CD8-positive, alpha-beta memory T cell (primary cell): ENCODE measurements around the gene PPP1R16B. TPM values are rescaled to one million over a fixed set of nuclear protein-coding genes. Genes with fewer than 3 reads are reported as not detected.
A peak's percentile ranks its signal among the peaks of the same experiment; 100 is the strongest.

Experiments used
- CTCF ChIA-PET: fragments of 350-600 bp; sonication (Branson Sonifier 250); formaldehyde crosslinking; loops from one replicate; lab custom pipeline; 2021; ENCODE audit warnings: antibody characterized with exemption; lab: Charles Lee
- POLR2A ChIA-PET: fragments of 350-600 bp; sonication (Branson Sonifier 250); formaldehyde crosslinking; loops from one replicate; lab custom pipeline; 2021; ENCODE audit warnings: antibody characterized with exemption; lab: Charles Lee
- DNase-seq, 5 donors: peaks; one replicate each; pipeline versions ENCODE4 v3.0.0 to v3.0.0-alpha.2; 2020 to 2022; ENCODE audit warnings: mixed read lengths in 1 of 5
- H3K27ac ChIP-seq: one replicate; pipeline ENCODE4 v1.7.0; 2013; ENCODE audit warnings: low read depth, mild to moderate bottlenecking, low read length, moderate library complexity
- H3K27me3 ChIP-seq: 2 replicates; pipeline ENCODE4 v1.7.0; 2013; ENCODE audit warnings: low read length, mild to moderate bottlenecking; ENCODE audit not compliant: insufficient read depth, poor library complexity, severe bottlenecking
- H3K36me3 ChIP-seq: 2 replicates; pipeline ENCODE4 v1.7.0; 2013; ENCODE audit warnings: mild to moderate bottlenecking, low read length, moderate library complexity; ENCODE audit not compliant: insufficient read depth
- H3K4me1 ChIP-seq: 2 replicates; pipeline ENCODE4 v1.7.0; 2013; ENCODE audit warnings: mild to moderate bottlenecking, low read length, moderate library complexity; ENCODE audit not compliant: insufficient read depth
- H3K4me3 ChIP-seq: 2 replicates; pipeline ENCODE4 v1.7.0; 2013; ENCODE audit warnings: mild to moderate bottlenecking, low read length
- H3K9me3 ChIP-seq: 2 replicates; pipeline ENCODE4 v1.7.0; 2013; ENCODE audit warnings: mild to moderate bottlenecking, low read length
- H3K27ac Mint-ChIP-seq, 8 donors: one replicate each; pipeline ENCODE4 v1.8.0; 2020 to 2021; ENCODE audit warnings: mixed read lengths in 8 of 8, mild to moderate bottlenecking in 6 of 8, inconsistent platforms in 3 of 8, moderate library complexity in 3 of 8
- H3K27me3 Mint-ChIP-seq, 2 donors: one replicate each; pipeline ENCODE4 v1.8.0; 2020 to 2021; ENCODE audit warnings: mixed read lengths in 2 of 2, mild to moderate bottlenecking in 1 of 2, moderate library complexity in 1 of 2
- H3K36me3 Mint-ChIP-seq, 3 donors: one replicate each; pipeline ENCODE4 v1.8.0; 2020 to 2021; ENCODE audit warnings: mixed read lengths in 3 of 3, inconsistent platforms in 1 of 3, mild to moderate bottlenecking in 1 of 3
- H3K4me1 Mint-ChIP-seq, 3 donors: one replicate each; pipeline ENCODE4 v1.8.0; 2020 to 2021; ENCODE audit warnings: mixed read lengths in 3 of 3, inconsistent platforms in 1 of 3, mild to moderate bottlenecking in 1 of 3
- H3K4me3 Mint-ChIP-seq, 7 donors: one replicate each; pipeline ENCODE4 v1.8.0; 2020 to 2021; ENCODE audit warnings: mixed read lengths in 7 of 7, mild to moderate bottlenecking in 6 of 7, moderate library complexity in 4 of 7, inconsistent platforms in 2 of 7
- H3K9me3 Mint-ChIP-seq, 5 donors: one replicate each; pipeline ENCODE4 v1.8.0; 2020 to 2022; ENCODE audit warnings: mixed read lengths in 5 of 5, mild to moderate bottlenecking in 3 of 5, moderate library complexity in 2 of 5, inconsistent platforms in 1 of 5
- polyA plus RNA-seq: library from polyadenylated mRNA; unstranded; fragments of 300-500 nt; fragmentation: Illumina TruSeq; gene quantifications from one replicate; pipeline ENCODE4 v1.2.3, GENCODE V29; 2021
- total RNA-seq, 2 experiments: library from RNA; stranded (reverse); gene quantifications; one replicate each; pipeline ENCODE4 v1.2.3, GENCODE V29; 2021

PPP1R16B gene
- total and polyA plus RNA-seq, 3 experiments from 2014 or later = 40.2 to 171 (median 167) TPM

DNA sequence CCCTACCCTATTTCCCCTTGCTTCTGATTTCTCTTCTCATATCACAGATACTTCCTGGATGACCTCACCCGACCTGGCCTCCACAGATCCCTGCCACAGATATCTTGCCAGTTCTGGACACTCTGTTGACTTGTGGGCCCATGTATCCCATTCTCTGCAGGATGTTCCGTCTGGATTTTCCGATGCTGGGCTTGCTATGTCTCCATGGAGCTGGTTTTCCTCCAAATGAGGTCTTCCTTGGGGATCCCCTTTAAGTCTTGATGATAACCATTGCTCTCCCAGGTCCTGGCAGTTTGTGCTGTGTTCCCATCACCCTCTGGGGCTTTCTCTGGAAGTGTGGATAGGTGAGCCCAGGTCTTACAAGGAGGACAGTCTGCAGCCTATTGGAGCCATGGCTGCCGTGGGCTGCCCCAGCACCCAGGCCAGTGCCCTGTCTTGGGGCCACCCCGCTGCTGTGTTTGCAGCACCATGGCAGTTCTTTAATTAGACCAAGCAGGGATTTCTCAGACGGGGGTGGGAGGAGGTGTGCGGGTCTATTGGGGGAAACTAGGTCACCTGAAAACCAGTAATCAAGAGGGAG lies 23.9 kb downstream of the PPP1R16B start:
- Mint-ChIP-seq H3K36me3 (peaks cover 0 to 87% (median 18%) of the 10 kb centered on the region in 3 donors), H3K4me3 (peak overlapping the region in 2 of 7 donors; percentile 20 to 36)

DNA sequence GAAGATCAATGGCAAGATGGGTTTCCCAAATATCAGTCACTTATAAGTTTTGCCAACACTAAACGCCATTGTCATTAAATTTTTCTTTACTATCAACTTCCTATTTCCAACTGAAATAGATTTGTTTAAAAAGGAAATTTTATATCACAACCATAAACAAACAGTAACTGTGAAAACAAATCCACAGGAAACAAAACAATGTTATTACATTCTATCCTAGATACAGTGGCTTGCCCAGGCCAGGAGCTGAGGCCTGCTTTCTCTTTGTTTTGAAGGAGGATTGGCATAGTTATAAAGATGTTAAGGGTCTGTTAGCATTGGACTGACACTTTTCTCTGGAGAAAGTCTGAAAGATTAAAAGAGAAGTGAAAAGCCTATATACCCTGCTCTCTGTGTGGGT lies 24.9 kb downstream of the PPP1R16B start:
- Histone ChIP-seq H3K4me1 (peaks cover 59% of the 10 kb centered on the region), H3K36me3 (peaks cover 4% of the 10 kb centered on the region), H3K4me3 (no peak overlapping the region), H3K27me3 (no peaks in the 10 kb centered on the region), H3K9me3 (no peaks in the 10 kb centered on the region), H3K27ac (no peak overlapping the region)
- POLR2A ChIA-PET = no interaction called here
- peaks cover 0 to 82% (median 14%) of the 10 kb centered on the region in 3 donors for H3K36me3 Mint-ChIP-seq
- peak overlapping the region in 1 of 7 donors; percentile 14 for H3K4me3 Mint-ChIP-seq
- H3K4me1 Mint-ChIP-seq = peaks cover 71 to 97% (median 90%) of the 10 kb centered on the region in 3 donors
- CTCF ChIA-PET = interaction anchor here (1.5 kb wide), 1 partner anchor 24 kb away, joined by 3 read pairs; no protein-coding TSS in a partner anchor
- peak overlapping the region in 7 of 8 donors; percentile 47 to 90 (median 81) for H3K27ac Mint-ChIP-seq
- no peaks in the 10 kb centered on the region for H3K27me3 Mint-ChIP-seq
- no peaks in the 10 kb centered on the region for H3K9me3 Mint-ChIP-seq
- no peak for DNase-seq

More for the DNA sequence above, 23.9 kb downstream of the PPP1R16B start:
- Histone ChIP-seq H3K9me3 (no peaks in the 10 kb centered on the region), H3K27ac (no peak overlapping the region), H3K4me3 (no peak overlapping the region), H3K27me3 (no peaks in the 10 kb centered on the region), H3K36me3 (peaks cover 4% of the 10 kb centered on the region), H3K4me1 (peaks cover 59% of the 10 kb centered on the region)
- H3K4me1 Mint-ChIP-seq = peaks cover 78 to 100% (median 94%) of the 10 kb centered on the region in 3 donors
- DNase-seq = no peak
- peak overlapping the region; percentile 0 to 90 (median 76) for H3K27ac Mint-ChIP-seq
- ChIA-PET POLR2A (no interaction called here), CTCF (interaction anchor here (1.6 kb wide), 1 partner anchor 11 kb away, joined by 3 read pairs; no protein-coding TSS in a partner anchor)
- no peaks in the 10 kb centered on the region for H3K27me3 Mint-ChIP-seq
- H3K9me3 Mint-ChIP-seq = no peaks in the 10 kb centered on the region

DNA sequence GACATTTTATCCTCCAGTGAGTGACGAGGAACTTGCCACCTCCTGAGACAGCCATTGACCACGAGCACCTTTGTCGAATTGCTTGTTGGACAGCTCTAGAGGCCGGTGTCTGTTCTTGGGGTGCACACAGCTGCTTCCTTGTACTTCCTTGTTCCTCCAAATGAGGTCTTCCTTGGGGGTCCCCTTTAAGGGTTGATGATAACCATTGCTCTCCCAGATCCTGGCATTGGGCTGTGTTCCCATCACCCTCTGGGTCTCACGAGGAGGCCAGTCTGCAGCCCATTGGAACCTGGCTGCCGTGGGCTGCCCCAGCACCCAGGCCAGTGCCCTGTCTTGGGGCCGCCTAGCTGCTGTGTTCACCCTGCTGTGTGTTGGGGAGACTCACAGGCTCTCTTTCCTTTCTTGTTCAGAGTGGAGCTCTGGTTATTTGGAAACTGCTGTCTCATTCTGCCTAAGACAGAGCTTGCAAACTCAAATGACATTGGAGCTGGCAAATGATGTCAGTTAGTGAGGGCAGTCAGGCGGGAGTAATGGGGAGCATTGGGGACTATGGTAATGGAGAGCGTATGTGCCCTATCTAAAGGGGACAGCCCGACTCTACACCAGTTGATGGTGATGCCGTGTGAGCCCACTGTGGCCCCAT lies 25.7 kb downstream of the PPP1R16B start:
- Histone ChIP-seq H3K9me3 (no peaks in the 10 kb centered on the region), H3K27ac (no peak overlapping the region), H3K36me3 (peaks cover 4% of the 10 kb centered on the region), H3K4me1 (peaks cover 52% of the 10 kb centered on the region), H3K27me3 (no peaks in the 10 kb centered on the region), H3K4me3 (no peak overlapping the region)
- ChIA-PET POLR2A (interaction anchor here (0.6 kb wide), 1 partner anchor 43 kb away, joined by 3 read pairs; no protein-coding TSS in a partner anchor), CTCF (interaction anchor here (1.5 kb wide), 1 partner anchor 25 kb away, joined by 3 read pairs; no protein-coding TSS in a partner anchor)
- no peak for DNase-seq
- Mint-ChIP-seq H3K27me3 (no peaks in the 10 kb centered on the region), H3K27ac (peak overlapping the region; percentile 50 to 84 (median 75)), H3K4me3 (peak overlapping the region in 2 of 7 donors; percentile 7 to 14), H3K9me3 (no peaks in the 10 kb centered on the region), H3K36me3 (peaks cover 0 to 78% (median 12%) of the 10 kb centered on the region in 3 donors), H3K4me1 (peaks cover 65 to 94% (median 82%) of the 10 kb centered on the region in 3 donors)

DNA sequence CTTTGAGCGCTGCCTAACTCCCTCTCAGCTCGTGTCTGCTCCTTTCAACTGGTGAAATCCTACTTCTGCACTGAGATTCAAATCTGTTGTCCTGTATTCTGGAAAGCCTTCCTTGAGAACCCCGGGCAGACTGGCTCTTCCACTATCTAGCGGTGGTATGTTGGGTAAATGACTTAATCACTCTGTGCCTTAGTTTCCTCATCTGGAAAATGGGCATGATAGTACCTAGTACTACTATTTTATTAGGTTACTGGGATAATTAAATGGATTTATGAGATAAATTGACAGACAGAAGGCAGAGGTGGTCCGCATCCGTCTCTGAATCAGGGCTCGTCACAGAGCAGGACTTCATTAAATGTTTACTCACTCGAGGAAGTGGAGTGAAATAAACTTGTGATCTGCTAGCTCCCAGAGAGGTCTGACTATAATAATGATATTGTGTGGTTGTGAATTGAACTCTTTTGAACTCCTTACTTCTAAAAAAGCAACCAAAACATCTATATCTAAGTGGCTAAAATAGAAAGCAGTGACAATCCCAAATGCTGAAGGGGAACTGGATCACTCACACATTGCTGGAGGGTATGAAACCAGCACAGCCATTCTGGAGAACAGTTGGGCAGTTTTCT lies 26.6 kb downstream of the PPP1R16B start:
- Mint-ChIP-seq H3K4me3 (peak overlapping the region in 6 of 7 donors; percentile 1 to 75 (median 21)), H3K4me1 (peaks cover 64 to 91% (median 81%) of the 10 kb centered on the region in 3 donors), H3K9me3 (no peaks in the 10 kb centered on the region), H3K27ac (peak overlapping the region; percentile 64 to 89 (median 76)), H3K36me3 (peaks cover 0 to 80% (median 15%) of the 10 kb centered on the region in 3 donors), H3K27me3 (no peaks in the 10 kb centered on the region)
- H3K27me3 ChIP-seq = no peaks in the 10 kb centered on the region
- no peak for DNase-seq
- no peaks in the 10 kb centered on the region for H3K9me3 ChIP-seq
- H3K36me3 ChIP-seq = peaks cover 4% of the 10 kb centered on the region
- no peak overlapping the region for H3K4me3 ChIP-seq
- H3K4me1 ChIP-seq = peaks cover 50% of the 10 kb centered on the region
- ChIA-PET CTCF (no interaction called here), POLR2A (interaction anchor here (0.6 kb wide), 1 partner anchor 42 kb away, joined by 3 read pairs; no protein-coding TSS in a partner anchor)
- no peak overlapping the region for H3K27ac ChIP-seq

DNA sequence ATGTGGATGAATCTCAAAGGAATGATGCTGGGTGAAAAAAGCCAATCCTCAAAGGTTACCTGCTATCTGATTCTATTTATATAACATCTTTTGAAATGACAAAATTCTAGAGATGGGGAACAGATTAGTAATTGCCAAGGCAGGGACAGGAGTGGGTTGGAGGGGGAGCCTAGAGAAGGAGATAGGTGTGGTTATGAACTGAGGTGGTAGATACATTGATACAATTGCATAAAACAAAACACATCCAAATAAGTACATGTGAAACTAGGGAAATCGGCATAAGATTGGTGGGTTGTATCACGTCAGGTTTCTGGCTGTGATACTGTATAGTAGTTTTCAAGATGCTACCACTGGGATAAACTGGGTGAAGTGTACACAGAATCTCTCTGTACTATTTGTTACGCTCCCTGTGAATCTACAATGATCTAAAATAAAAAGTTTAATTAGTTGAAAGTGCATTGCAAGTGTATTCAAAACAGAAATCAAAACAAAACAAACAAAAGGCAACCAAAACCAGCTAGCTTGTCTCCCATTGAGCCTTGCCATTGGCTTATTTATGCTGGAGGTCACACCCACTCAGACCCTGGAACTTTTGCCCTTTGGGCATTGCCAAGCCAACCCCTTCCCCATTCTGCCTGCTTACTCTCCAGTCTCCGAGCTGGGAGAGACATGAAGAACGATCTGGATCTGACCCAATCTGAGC lies 27.8 kb downstream of the PPP1R16B start:
- peak in 1 of 5 donors; percentile 34 for DNase-seq
- POLR2A ChIA-PET = interaction anchor here (0.7 to 2.1 kb wide), 3 partner anchors 11 to 28 kb away, joined by 3 to 8 read pairs (median 3); partner anchors contain the start of gene PPP1R16B
- peak overlapping the region; percentile 22 to 61 (median 54) for H3K4me3 Mint-ChIP-seq
- H3K4me1 ChIP-seq = peaks cover 40% of the 10 kb centered on the region
- H3K9me3 Mint-ChIP-seq = no peaks in the 10 kb centered on the region
- peaks cover 53 to 85% (median 69%) of the 10 kb centered on the region in 3 donors for H3K4me1 Mint-ChIP-seq
- H3K9me3 ChIP-seq = no peaks in the 10 kb centered on the region
- H3K27me3 ChIP-seq = no peaks in the 10 kb centered on the region
- peak overlapping the region; percentile 69 to 98 (median 84) for H3K27ac Mint-ChIP-seq
- CTCF ChIA-PET = interaction anchor here (1.1 to 2.0 kb wide), 3 partner anchors 10 to 59 kb away, joined by 3 to 11 read pairs (median 5); no protein-coding TSS in a partner anchor
- no peak overlapping the region for H3K27ac ChIP-seq
- no peaks in the 10 kb centered on the region for H3K27me3 Mint-ChIP-seq
- H3K36me3 ChIP-seq = peaks cover 4% of the 10 kb centered on the region
- H3K4me3 ChIP-seq = no peak overlapping the region
- H3K36me3 Mint-ChIP-seq = peaks cover 0 to 75% (median 13%) of the 10 kb centered on the region in 3 donors

DNA sequence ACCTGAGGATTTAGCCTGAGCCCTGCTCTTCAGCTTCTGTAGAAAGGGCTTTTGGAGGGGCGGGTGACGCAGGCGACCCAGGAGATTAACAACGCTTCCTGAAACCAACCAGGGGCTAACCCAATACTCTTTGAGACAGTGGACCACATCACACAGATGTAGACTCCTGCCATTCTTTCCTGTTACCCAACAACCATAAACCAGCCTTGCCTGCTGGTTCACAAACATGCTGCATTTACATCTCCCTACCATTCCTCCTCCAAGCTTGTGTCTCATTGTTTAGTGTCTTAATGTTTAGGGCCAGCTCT lies 28.3 kb downstream of the PPP1R16B start:
- peak in 2 of 5 donors; percentile 56 to 65 for DNase-seq
- Mint-ChIP-seq H3K4me3 (peak overlapping the region; percentile 22 to 61 (median 54)), H3K27ac (peak overlapping the region; percentile 69 to 98 (median 84)), H3K4me1 (peaks cover 49 to 85% (median 64%) of the 10 kb centered on the region in 3 donors), H3K27me3 (no peaks in the 10 kb centered on the region), H3K9me3 (no peaks in the 10 kb centered on the region), H3K36me3 (peaks cover 0 to 75% (median 12%) of the 10 kb centered on the region in 3 donors)
- Histone ChIP-seq H3K27ac (no peak overlapping the region), H3K36me3 (peaks cover 4% of the 10 kb centered on the region), H3K9me3 (no peaks in the 10 kb centered on the region), H3K27me3 (no peaks in the 10 kb centered on the region), H3K4me1 (peaks cover 36% of the 10 kb centered on the region), H3K4me3 (no peak overlapping the region)
- CTCF ChIA-PET = interaction anchor here (1.1 to 2.0 kb wide), 3 partner anchors 9 to 59 kb away, joined by 3 to 11 read pairs (median 5); no protein-coding TSS in a partner anchor
- POLR2A ChIA-PET = interaction anchor here (0.7 to 2.1 kb wide), 3 partner anchors 11 to 29 kb away, joined by 3 to 8 read pairs (median 3); partner anchors contain the start of gene PPP1R16B

DNA sequence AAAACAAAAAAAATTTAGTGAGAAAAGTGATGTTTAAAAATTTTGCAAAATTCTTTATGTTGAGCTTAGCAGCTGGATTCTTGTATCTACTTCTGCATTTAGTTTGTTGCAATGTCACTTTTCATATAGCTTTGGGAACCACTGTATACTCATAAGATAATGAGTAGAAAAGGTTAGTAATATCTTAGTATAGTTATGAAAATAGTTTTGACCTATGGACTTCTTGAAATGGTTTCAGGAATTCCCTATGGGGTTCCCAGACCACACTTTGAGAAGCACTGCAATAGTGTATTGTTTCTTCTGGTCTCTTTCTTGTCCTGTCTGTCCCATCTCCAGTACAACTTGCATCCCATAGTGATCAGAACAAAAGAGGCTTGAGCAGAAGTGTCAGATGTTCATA lies 29.4 kb downstream of the PPP1R16B start:
- no peaks in the 10 kb centered on the region for H3K36me3 ChIP-seq
- no peaks in the 10 kb centered on the region for H3K27me3 ChIP-seq
- no peaks in the 10 kb centered on the region for H3K9me3 Mint-ChIP-seq
- H3K4me1 Mint-ChIP-seq = peaks cover 48 to 85% (median 64%) of the 10 kb centered on the region in 3 donors
- H3K27me3 Mint-ChIP-seq = no peaks in the 10 kb centered on the region
- H3K27ac Mint-ChIP-seq = peak overlapping the region in 6 of 8 donors; percentile 29 to 80 (median 56)
- POLR2A ChIA-PET = interaction anchor here (2.1 kb wide), 1 partner anchor 30 kb away, joined by 8 read pairs; the partner anchor contains the start of gene PPP1R16B
- H3K4me1 ChIP-seq = peaks cover 35% of the 10 kb centered on the region
- DNase-seq = no peak
- H3K4me3 ChIP-seq = no peak overlapping the region
- H3K27ac ChIP-seq = no peak overlapping the region
- H3K4me3 Mint-ChIP-seq = no peak overlapping the region
- H3K36me3 Mint-ChIP-seq = peaks cover 4 to 73% (median 7%) of the 10 kb centered on the region in 3 donors
- CTCF ChIA-PET = interaction anchor here (2.0 kb wide), 1 partner anchor 40 kb away, joined by 11 read pairs; no protein-coding TSS in a partner anchor
- no peaks in the 10 kb centered on the region for H3K9me3 ChIP-seq
